WI38 (cell line): Measurements from ENCODE around the gene SNHG17.

ENCODE experiments used
- H3K4me3 ChIP-seq: 2 replicates; pipeline ENCODE4 v1.5.1; 2011; ENCODE audit warnings: low read depth, mild to moderate bottlenecking, control low read depth, low read length
- CTCF ChIP-seq: IDR thresholded peaks from 2 replicates; pipeline ENCODE4 v1.5.1; 2012; ENCODE audit warnings: low read depth, mild to moderate bottlenecking, control low read depth, low read length

SNHG17 gene

GRCh38 chr20:38373898-38374297 lies 61.2 kb downstream of the SNHG17 start:
- H3K4me3 ChIP-seq: no peak overlapping the region
- TF ChIP-seq CTCF: no peak

GRCh38 chr20:38373231-38373867 lies 61.8 kb downstream of the SNHG17 start:
- H3K4me3 ChIP-seq: no peak overlapping the region
- no peak for TF ChIP-seq CTCF

- no peak for TF ChIP-seq CTCF
- H3K4me3 ChIP-seq: no peak overlapping the region
Measured at GRCh38 chr20:38372806-38373205, 62.3 kb downstream of the SNHG17 start.
